Mesothelial cell of epicardium (in vitro differentiated cells): ENCODE data around the gene EIF4H. TPM values are rescaled to one million over a fixed set of nuclear protein-coding genes. Genes with fewer than 3 reads are reported as not detected.

Experiments used
- DNase-seq, 2 experiments: peaks; one replicate each; pipeline ENCODE4 v3.0.0; 2021; ENCODE audit warnings: low spot score in 2 of 2; ENCODE audit not compliant: unreplicated experiment in 2 of 2
- H3K27ac Mint-ChIP-seq: 2 replicates; pipeline ENCODE4 v1.8.0; 2021; ENCODE audit warnings: mixed read lengths
- H3K27me3 Mint-ChIP-seq: 2 replicates; pipeline ENCODE4 v1.8.0; 2021; ENCODE audit warnings: low read depth, mixed read lengths
- H3K36me3 Mint-ChIP-seq: 2 replicates; pipeline ENCODE4 v1.8.0; 2021; ENCODE audit warnings: mixed read lengths
- H3K4me1 Mint-ChIP-seq: 2 replicates; pipeline ENCODE4 v1.8.0; 2021; ENCODE audit warnings: mixed read lengths
- H3K4me3 Mint-ChIP-seq: 2 replicates; pipeline ENCODE4 v1.8.0; 2021; ENCODE audit warnings: mild to moderate bottlenecking, moderate library complexity, mixed read lengths
- H3K9me3 Mint-ChIP-seq: 2 replicates; pipeline ENCODE4 v1.8.0; 2021; ENCODE audit warnings: mixed read lengths
- CTCF ChIP-seq: fragments of 200-600 bp; sonication (generic); IDR thresholded peaks from one replicate; pipeline ENCODE4 v1.5.0; 2021; ENCODE audit warnings: antibody characterized with exemption; ENCODE audit not compliant: unreplicated experiment
- total RNA-seq: library from RNA; stranded (reverse); gene quantifications from 3 replicates; pipeline ENCODE4 v1.2.1, GENCODE V29; 2021

Gene EIF4H
- total RNA-seq, 1 donor from 2014 or later: 270 TPM

DNA sequence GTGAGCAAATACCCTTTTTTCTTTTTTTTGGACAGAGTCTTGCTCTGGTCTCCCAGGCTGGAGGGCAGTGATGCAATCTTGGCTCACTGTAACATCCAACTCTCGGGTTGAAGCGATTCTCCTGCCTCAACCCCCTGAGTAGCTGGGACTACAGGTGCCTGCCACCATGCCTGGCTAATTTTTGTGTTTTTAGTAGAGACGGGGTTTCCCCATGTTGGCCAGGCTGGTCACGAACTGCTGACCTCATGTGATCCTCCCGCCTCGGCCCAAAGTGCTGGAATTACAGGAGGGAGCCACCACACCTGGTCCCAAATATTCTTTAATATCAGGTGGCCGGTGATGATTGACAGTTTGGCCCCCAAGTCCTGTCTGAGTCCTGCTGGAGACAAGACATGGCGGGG lies 42.2 kb downstream of the EIF4H start:
- Mint-ChIP-seq H3K36me3 (no peaks in the 10 kb centered on the region), H3K27ac (no peak overlapping the region)
- no peak for TF ChIP-seq CTCF

GRCh38 chr7:74217455-74218342 lies 43.5 kb downstream of the EIF4H start:
- Mint-ChIP-seq H3K4me1 (no peaks in the 10 kb centered on the region), H3K4me3 (no peak overlapping the region), H3K27me3 (no peaks in the 10 kb centered on the region), H3K9me3 (no peaks in the 10 kb centered on the region), H3K36me3 (no peaks in the 10 kb centered on the region), H3K27ac (no peak overlapping the region)
- no peak for TF ChIP-seq CTCF
- no peak for DNase-seq

More for the DNA sequence above, 42.2 kb downstream of the EIF4H start:
- Mint-ChIP-seq H3K27me3 (no peaks in the 10 kb centered on the region), H3K4me3 (no peak overlapping the region), H3K9me3 (no peaks in the 10 kb centered on the region), H3K4me1 (no peaks in the 10 kb centered on the region)
- no peak for DNase-seq

DNA sequence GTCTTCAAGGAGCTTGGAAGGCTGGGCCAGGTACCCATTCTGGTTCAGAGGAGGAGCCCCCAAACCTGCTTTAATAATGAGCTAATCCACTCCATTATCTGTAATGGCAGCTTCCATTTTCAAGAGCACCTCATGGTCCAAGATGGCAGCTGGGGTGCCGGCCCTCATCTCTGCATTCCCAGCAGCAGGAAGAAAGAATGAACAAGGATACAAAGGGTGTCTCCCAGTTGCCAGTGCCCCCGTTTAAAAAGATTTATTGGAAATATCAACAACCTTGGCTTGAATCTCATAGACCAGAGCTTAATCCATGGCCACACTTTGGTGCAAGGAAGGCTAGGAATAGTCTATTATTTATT lies 44.2 kb downstream of the EIF4H start:
- Mint-ChIP-seq H3K4me1 (no peaks in the 10 kb centered on the region), H3K4me3 (no peak overlapping the region), H3K9me3 (no peaks in the 10 kb centered on the region), H3K36me3 (no peaks in the 10 kb centered on the region), H3K27ac (no peak overlapping the region), H3K27me3 (no peaks in the 10 kb centered on the region)
- no peak for TF ChIP-seq CTCF
- no peak for DNase-seq

GRCh38 chr7:74219416-74219815 lies 45.3 kb downstream of the EIF4H start:
- DNase-seq: no peak
- no peak overlapping the region for H3K27ac Mint-ChIP-seq
- H3K4me1 Mint-ChIP-seq: no peaks in the 10 kb centered on the region
- no peak overlapping the region for H3K4me3 Mint-ChIP-seq
- no peak for TF ChIP-seq CTCF
- H3K36me3 Mint-ChIP-seq: no peaks in the 10 kb centered on the region
- no peaks in the 10 kb centered on the region for H3K27me3 Mint-ChIP-seq
- H3K9me3 Mint-ChIP-seq: no peaks in the 10 kb centered on the region

DNA sequence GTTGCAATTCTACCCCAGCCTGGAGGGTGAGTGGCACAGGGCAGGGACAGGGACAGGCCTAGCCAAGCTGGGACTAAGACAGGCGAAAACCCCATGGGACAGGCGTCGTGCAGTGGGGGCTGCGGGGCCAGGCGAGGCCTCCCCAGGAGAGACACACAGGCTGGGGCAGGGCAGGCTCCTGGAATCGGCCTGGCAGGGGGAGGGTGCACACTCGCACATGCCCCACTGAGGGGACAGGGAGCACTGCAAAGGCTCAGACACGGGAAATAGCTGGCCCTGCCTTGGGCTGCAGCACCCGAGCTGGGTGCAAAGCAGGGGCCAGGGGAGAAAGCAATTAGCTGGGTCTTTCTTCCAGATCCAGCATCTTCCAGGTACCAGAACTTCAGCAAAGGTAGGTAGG lies 46.1 kb downstream of the EIF4H start:
- Mint-ChIP-seq H3K4me1 (no peaks in the 10 kb centered on the region), H3K27me3 (no peaks in the 10 kb centered on the region), H3K4me3 (no peak overlapping the region), H3K9me3 (no peaks in the 10 kb centered on the region), H3K27ac (no peak overlapping the region), H3K36me3 (peaks cover under 1% of the 10 kb centered on the region)
- no peak for DNase-seq
- no peak for TF ChIP-seq CTCF
